Stimulated activated memory B cell treated with anti-CD40 and anti-IgM and Interleukin-4, amounts not matched to agents 10 μg/mL and 1 μg/mL and 100 μg/mL, for 72 hours (primary cell): ENCODE results near the gene B4GAT1.

Experiments
- ATAC-seq: fragments of 150-1000 bp; cut with Tn5 transposase; 2 replicates; pipeline ENCODE4 v1.10.0; 2021
- H3K27ac Mint-ChIP-seq: one replicate; pipeline ENCODE4 v1.8.0; 2022; ENCODE audit warnings: mild to moderate bottlenecking, mixed read lengths
- H3K27me3 Mint-ChIP-seq: one replicate; pipeline ENCODE4 v1.8.0; 2022; ENCODE audit warnings: mixed read lengths
- H3K36me3 Mint-ChIP-seq: one replicate; pipeline ENCODE4 v1.8.0; 2022; ENCODE audit warnings: mixed read lengths
- H3K4me1 Mint-ChIP-seq: one replicate; pipeline ENCODE4 v1.8.0; 2022; ENCODE audit warnings: mixed read lengths
- H3K4me3 Mint-ChIP-seq: one replicate; pipeline ENCODE4 v1.8.0; 2022; ENCODE audit warnings: mild to moderate bottlenecking, moderate library complexity, mixed read lengths
- H3K9me3 Mint-ChIP-seq: one replicate; pipeline ENCODE4 v1.8.0; 2022; ENCODE audit warnings: mixed read lengths

The B4GAT1 gene

GRCh38 chr11:66333896-66334604, 13.4 kb downstream of the B4GAT1 start:
- no peak overlapping the region for H3K27ac Mint-ChIP-seq
- peaks cover 37% of the 10 kb centered on the region for H3K4me1 Mint-ChIP-seq
- H3K36me3 Mint-ChIP-seq = peaks cover 15% of the 10 kb centered on the region
- no peaks in the 10 kb centered on the region for H3K9me3 Mint-ChIP-seq
- H3K4me3 Mint-ChIP-seq = no peak overlapping the region
- H3K27me3 Mint-ChIP-seq = peaks cover 9% of the 10 kb centered on the region
- no peak for ATAC-seq

- Mint-ChIP-seq H3K36me3 (peaks cover 8% of the 10 kb centered on the region), H3K27ac (peak overlapping the region; percentile 26), H3K4me1 (peaks cover 38% of the 10 kb centered on the region), H3K4me3 (no peak overlapping the region), H3K9me3 (no peaks in the 10 kb centered on the region), H3K27me3 (peaks cover 9% of the 10 kb centered on the region)
- no peak for ATAC-seq
Measured at GRCh38 chr11:66333220-66333877, 14.1 kb downstream of the B4GAT1 start.

DNA sequence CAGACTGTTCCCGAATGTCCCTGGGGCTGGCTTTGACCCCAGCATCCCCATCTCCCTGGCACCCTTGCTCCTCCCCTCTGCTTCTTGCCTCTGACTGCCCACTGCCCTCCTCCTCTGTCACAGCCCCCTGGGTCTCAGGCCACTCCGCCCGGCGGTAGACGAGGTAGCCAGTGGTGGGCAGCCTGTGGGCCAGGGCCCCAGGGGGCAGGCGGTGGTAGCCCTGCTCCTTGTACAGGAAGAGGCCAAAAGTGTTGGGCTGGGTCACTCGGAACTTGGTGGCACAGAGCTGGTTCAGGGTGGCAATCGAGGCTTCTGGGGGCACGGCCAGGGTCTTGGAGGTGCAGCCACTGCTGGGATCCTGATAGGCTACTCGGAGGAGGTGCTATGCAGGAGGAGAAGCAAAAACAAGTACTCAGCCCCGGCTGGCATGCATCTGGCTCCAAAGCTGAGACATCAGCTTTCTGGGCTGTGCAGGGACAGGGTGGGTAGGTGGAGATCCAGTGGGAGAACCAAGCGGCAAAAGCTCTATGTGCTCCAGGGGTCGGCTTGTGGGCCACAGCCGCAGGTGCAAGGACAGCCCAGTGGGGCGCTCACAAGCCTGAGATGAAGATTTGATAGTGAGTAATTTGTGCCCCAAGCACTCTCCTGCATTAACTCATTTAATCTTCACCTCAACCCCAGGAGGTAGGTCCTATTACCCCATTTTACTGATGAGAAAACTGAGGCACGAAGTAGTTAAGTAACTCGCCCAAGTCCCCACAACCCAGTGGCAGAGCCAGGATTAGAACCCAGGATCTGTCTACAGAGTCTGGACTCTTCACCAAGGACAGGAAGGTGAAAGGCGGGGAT, 14.8 kb downstream of the B4GAT1 start:
- Mint-ChIP-seq H3K4me1 (peaks cover 40% of the 10 kb centered on the region), H3K36me3 (peaks cover 6% of the 10 kb centered on the region), H3K4me3 (no peak overlapping the region), H3K9me3 (no peaks in the 10 kb centered on the region), H3K27ac (peak overlapping the region; percentile 26), H3K27me3 (peaks cover 9% of the 10 kb centered on the region)
- no peak for ATAC-seq

GRCh38 chr11:66331542-66332370, 15.7 kb downstream of the B4GAT1 start:
- Mint-ChIP-seq H3K27me3 (peaks cover 9% of the 10 kb centered on the region), H3K36me3 (no peaks in the 10 kb centered on the region), H3K9me3 (no peaks in the 10 kb centered on the region), H3K27ac (peak overlapping the region; percentile 26), H3K4me3 (no peak overlapping the region), H3K4me1 (peaks cover 37% of the 10 kb centered on the region)
- ATAC-seq = no peak

DNA sequence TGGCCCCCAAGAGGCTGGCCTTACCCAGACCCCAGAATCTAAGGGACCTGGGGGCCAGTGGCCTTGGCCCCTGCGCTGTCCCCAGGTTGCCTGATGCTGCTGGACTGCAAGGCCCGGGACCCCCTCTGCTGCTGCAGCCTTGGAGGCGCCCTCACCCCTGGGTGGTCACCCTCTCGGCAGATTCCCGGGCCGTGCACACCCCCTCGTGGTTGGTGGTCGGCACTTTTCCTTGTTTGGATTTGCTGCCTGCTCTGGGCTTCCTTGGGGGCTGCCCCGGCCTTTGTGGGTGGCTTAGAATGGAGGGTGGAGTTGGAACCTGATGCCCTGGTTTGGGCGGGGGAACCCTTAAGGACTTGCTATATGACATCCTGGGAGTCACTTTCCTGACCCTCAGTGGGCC, 16.5 kb downstream of the B4GAT1 start:
- Mint-ChIP-seq H3K9me3 (no peaks in the 10 kb centered on the region), H3K36me3 (no peaks in the 10 kb centered on the region), H3K27me3 (peaks cover 2% of the 10 kb centered on the region), H3K27ac (no peak overlapping the region), H3K4me3 (no peak overlapping the region), H3K4me1 (peaks cover 32% of the 10 kb centered on the region)
- ATAC-seq = no peak

GRCh38 chr11:66329165-66329673, 18.2 kb downstream of the B4GAT1 start:
- no peaks in the 10 kb centered on the region for H3K9me3 Mint-ChIP-seq
- H3K27me3 Mint-ChIP-seq = no peaks in the 10 kb centered on the region
- no peak overlapping the region for H3K27ac Mint-ChIP-seq
- H3K36me3 Mint-ChIP-seq = no peaks in the 10 kb centered on the region
- H3K4me3 Mint-ChIP-seq = no peak overlapping the region
- no peak for ATAC-seq
- peaks cover 25% of the 10 kb centered on the region for H3K4me1 Mint-ChIP-seq

DNA sequence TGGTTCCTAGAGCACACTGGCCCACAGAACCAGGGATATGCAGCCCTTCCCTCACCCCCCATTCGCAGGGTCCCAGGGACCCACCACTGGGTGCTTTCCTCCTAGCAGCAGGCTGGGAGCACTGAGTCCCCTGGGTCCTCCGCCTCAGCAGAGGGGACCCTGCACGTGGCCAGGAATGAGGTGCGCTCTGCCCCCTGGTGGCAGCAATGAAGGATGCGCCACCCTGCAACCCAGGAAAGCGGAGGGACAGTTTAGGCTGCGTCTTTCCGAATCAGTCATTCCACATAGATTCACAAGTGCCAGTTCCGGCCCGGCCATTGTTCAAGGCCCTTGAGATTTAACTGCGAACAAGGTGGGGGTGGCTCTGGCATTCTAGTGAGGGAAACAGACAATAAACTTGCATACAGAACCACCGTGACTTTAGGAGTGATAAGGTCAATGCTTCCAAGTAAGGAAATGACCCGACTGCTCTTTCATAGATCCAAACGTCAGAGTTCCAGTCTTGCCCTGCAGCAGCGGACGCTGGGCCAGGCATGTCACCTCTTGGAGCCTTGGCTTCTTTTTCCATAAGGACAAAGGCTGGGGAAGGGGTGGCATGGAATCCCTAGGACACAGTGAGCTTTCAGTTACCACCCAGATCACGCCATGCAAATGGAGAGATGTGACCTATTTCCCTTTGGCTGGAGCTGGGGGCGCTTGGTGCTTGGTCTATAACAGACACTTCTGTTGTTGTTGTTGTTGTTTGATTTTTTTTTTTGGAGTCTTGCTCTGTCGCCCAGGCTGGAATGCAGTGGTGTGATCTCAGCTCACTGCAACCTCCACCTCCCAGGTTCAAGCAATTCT, 18.9 kb downstream of the B4GAT1 start:
- H3K27ac Mint-ChIP-seq = peak overlapping the region; percentile 4

GRCh38 chr11:66328031-66328301, 19.5 kb downstream of the B4GAT1 start:
- Mint-ChIP-seq H3K4me1 (peaks cover 25% of the 10 kb centered on the region), H3K36me3 (no peaks in the 10 kb centered on the region), H3K27ac (peak overlapping the region; percentile 4), H3K9me3 (no peaks in the 10 kb centered on the region), H3K27me3 (no peaks in the 10 kb centered on the region), H3K4me3 (no peak overlapping the region)
- ATAC-seq = no peak

More for the DNA sequence above, 18.9 kb downstream of the B4GAT1 start:
- Mint-ChIP-seq H3K4me1 (peaks cover 25% of the 10 kb centered on the region), H3K36me3 (no peaks in the 10 kb centered on the region), H3K27me3 (no peaks in the 10 kb centered on the region), H3K9me3 (no peaks in the 10 kb centered on the region), H3K4me3 (no peak overlapping the region)
- peak; percentile 91 for ATAC-seq

- Mint-ChIP-seq H3K9me3 (no peaks in the 10 kb centered on the region), H3K27me3 (no peaks in the 10 kb centered on the region), H3K36me3 (no peaks in the 10 kb centered on the region), H3K4me1 (peaks cover 25% of the 10 kb centered on the region), H3K27ac (peak overlapping the region; percentile 4), H3K4me3 (no peak overlapping the region)
- no peak for ATAC-seq
Measured at GRCh38 chr11:66327171-66328030, 20.0 kb downstream of the B4GAT1 start.

- no peaks in the 10 kb centered on the region for H3K27me3 Mint-ChIP-seq
- no peak overlapping the region for H3K4me3 Mint-ChIP-seq
- H3K27ac Mint-ChIP-seq = peak overlapping the region; percentile 31
- peaks cover 25% of the 10 kb centered on the region for H3K4me1 Mint-ChIP-seq
- no peaks in the 10 kb centered on the region for H3K9me3 Mint-ChIP-seq
- no peaks in the 10 kb centered on the region for H3K36me3 Mint-ChIP-seq
- ATAC-seq = no peak
Measured at GRCh38 chr11:66326261-66327111, 20.9 kb downstream of the B4GAT1 start.

GRCh38 chr11:66325263-66325671, 22.2 kb downstream of the B4GAT1 start:
- no peak overlapping the region for H3K27ac Mint-ChIP-seq
- no peak for ATAC-seq
- H3K4me1 Mint-ChIP-seq = peaks cover 25% of the 10 kb centered on the region
- no peaks in the 10 kb centered on the region for H3K27me3 Mint-ChIP-seq
- H3K9me3 Mint-ChIP-seq = no peaks in the 10 kb centered on the region
- H3K4me3 Mint-ChIP-seq = no peak overlapping the region
- no peaks in the 10 kb centered on the region for H3K36me3 Mint-ChIP-seq

DNA sequence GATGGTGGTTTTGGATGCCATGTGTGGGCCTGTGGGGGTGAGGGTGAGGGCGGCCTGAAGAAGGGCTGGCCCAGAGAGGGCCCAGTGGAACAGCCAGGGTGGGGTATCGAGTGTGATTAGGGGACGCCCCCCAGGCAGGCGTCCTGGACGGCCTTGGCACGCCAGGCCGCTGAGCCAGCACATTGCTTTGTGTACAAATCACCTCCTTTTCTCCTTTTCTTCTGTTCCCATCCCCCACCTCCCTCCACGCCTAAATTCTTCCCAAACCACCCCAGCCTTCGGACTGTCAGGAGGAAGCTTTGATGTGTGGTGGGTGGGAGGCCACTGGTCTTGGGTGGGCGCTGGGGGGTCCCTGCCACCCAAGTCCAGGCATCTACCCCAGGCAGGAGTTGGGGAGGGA, 22.8 kb downstream of the B4GAT1 start:
- H3K27me3 Mint-ChIP-seq = no peaks in the 10 kb centered on the region
- no peaks in the 10 kb centered on the region for H3K36me3 Mint-ChIP-seq
- H3K9me3 Mint-ChIP-seq = no peaks in the 10 kb centered on the region
- no peak overlapping the region for H3K4me3 Mint-ChIP-seq
- peaks cover 25% of the 10 kb centered on the region for H3K4me1 Mint-ChIP-seq
- no peak overlapping the region for H3K27ac Mint-ChIP-seq
- ATAC-seq = no peak

GRCh38 chr11:66323684-66324083, 23.7 kb downstream of the B4GAT1 start:
- no peaks in the 10 kb centered on the region for H3K36me3 Mint-ChIP-seq
- no peak overlapping the region for H3K27ac Mint-ChIP-seq
- H3K27me3 Mint-ChIP-seq = no peaks in the 10 kb centered on the region
- H3K4me1 Mint-ChIP-seq = peaks cover 31% of the 10 kb centered on the region
- no peak overlapping the region for H3K4me3 Mint-ChIP-seq
- no peak for ATAC-seq
- no peaks in the 10 kb centered on the region for H3K9me3 Mint-ChIP-seq
